GM18511 (cell line): ENCODE data around the gene RUFY3.
A peak's percentile ranks its signal among the peaks of the same experiment; 100 is the strongest.
"Not testable (repeated sequence)": the region's sequence is repeated elsewhere in the genome, so short reads cannot be mapped to it uniquely, and the experiment has no call there.

ENCODE experiments used
- ATAC-seq: cut with Tn5 transposase; IDR thresholded peaks from one replicate; pipeline ENCODE4 v1.9.1; 2021; ENCODE audit warnings: mild to moderate bottlenecking, moderate library complexity; ENCODE audit not compliant: unreplicated experiment

The RUFY3 gene

GRCh38 chr4:70769396-70769795 lies 47.6 kb downstream of the RUFY3 start:
- not testable (repeated sequence) for ATAC-seq

DNA sequence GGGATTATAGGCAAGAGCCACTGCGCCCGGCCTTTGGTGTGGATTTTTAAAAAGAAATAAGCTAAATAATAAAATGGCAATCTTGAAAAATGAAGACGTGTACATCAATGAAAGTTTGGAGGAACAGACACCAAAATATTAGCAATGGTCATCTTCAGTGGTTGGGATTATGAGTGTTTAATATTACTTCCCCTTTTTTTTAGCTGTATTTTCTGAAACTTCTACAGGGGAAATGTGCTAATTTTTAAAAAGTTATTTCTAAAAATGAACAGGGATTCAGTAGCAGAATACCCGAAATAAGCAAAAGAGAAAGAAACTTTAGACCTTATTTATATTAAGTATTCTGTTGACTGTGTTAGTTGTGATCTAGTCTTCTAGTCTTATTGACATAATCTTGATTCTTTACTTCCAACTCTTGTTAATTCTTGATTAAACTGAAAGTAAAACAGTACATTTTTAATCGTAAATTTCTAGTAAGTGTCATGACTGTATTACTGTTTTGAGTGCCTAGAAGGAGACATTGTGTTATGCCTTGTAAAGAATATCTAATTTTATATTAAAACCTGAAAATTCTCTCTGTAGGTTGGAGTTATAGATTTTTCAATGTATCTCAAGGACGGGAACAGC lies 51.3 kb downstream of the RUFY3 start:
- peak; percentile 84 for ATAC-seq

GRCh38 chr4:70778888-70779422 lies 57.2 kb downstream of the RUFY3 start:
- ATAC-seq = no peak

DNA sequence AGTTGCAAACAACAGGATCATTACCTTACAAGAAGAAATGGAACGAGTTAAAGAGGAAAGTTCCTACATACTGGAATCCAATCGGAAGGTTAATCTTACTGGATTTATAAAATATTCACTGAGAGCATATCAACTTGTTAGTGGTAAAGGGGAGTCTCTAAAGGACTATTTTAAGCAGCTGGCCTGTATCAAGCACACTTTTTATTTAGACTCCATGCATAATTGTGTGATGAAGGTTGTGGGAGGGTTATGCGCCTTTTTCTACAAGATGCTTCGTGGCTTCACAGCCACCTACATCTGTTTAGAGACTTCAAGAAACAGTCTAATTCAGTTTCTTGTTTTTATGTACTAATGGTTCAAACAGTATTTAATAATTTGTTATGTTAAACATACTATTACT lies 61.3 kb downstream of the RUFY3 start:
- ATAC-seq = no peak

GRCh38 chr4:70787496-70787895 lies 65.7 kb downstream of the RUFY3 start:
- no peak for ATAC-seq

DNA sequence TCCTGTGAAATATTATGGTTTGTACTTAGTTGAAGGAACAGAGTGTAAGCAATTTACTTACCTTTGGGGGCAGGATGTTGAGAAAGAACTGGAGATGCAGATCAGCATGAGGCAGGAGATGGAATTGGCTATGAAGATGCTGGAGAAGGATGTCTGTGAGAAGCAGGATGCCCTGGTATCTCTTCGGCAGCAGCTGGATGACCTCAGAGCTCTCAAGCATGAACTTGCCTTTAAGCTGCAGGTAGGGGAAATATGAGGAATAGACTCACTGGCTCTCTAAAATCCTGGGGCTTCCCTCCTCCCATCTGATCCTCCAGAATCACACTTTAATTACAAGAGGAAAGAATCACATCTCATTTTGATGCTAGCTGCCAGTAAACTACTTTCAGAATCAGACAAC lies 67.0 kb downstream of the RUFY3 start:
- no peak for ATAC-seq

DNA sequence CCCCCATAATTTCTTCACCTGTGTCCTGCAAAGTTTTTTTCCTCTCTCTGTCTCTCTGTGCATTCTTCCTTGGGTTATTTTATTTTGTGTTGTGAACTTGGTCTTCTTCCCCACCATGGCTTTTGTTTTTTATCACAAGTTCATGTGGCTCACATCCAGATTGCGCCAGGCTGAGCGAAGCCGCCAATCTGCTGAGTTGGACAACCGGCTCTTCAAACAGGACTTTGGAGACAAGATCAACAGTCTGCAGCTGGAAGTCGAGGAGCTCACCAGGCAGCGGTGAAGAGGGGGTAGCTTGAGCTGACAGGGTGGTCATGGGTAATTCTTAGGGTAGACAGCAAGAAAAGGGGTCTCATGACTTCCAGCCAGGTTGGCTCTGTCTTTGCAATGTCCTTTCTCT lies 71.9 kb downstream of the RUFY3 start:
- no peak for ATAC-seq

GRCh38 chr4:70801265-70801809 lies 79.6 kb downstream of the RUFY3 start:
- ATAC-seq = peak; percentile 57

DNA sequence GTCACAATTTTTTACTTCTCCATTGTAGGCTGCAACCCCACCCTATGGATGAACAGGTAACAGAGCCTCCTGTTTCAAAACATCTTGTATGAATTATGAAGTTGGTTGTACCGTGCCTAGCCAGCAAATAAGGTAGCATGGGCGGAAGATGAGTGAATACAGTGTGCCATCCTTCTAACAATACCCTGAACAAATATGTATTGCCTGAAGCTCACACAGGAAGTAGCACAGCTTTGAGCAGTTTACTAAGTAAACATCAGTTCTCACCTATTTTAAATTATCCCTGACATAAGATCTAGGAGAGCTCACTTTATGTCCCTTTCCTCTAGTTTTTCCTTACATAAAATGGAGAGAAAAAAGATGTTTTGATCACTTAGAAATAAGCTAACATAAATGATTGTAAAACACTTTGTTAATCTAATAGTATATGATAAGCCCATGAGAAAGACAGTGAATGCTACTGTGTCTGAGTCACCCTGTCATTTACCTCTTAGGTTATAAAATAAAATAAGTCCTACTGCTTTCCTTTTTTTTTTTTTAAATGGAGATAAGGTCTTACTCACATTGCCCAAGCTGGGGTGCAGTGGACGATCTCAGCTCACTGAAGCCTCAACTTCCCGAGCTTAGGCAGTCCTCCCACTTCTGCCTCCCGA lies 81.3 kb downstream of the RUFY3 start:
- no peak for ATAC-seq

DNA sequence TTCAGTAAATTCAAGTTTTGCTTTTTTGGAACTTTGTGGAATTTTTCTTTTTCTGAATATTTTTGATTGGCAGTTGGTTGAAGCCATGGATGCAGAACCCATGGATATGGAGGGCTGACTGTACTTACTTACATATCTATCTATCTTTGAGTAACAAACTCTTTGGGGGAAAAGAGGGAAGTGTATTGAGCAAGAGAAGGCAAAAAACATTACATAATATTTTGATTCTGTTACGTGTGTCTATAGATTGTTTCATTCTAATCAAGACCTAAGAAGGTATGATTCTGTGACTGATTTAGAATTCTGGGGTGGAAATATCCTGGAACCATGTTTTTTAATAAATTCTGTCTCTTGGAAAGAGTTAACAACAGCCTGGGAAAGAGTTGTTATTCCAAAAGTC lies 86.4 kb downstream of the RUFY3 start:
- ATAC-seq = no peak

GRCh38 chr4:70815370-70815769 lies 93.6 kb downstream of the RUFY3 start:
- ATAC-seq = no peak

DNA sequence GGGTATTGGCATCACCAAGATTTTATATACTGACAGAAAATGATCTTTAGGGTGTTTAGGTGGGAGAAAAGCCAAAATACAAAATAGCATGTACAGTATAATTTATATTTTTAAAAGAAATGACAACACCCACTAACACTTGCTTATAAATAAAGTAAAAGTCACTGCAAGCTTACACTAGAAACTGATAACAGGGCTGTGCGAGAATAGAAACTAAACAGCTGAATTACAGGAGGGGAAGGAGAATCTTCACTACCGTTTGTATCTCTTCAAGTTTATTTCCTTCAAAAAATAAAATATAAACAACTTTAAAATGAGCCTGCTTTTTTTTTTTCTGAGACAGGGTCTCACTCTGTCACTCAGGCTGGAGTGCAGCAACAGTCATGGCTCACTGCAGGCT lies 95.1 kb downstream of the RUFY3 start:
- ATAC-seq = no peak

DNA sequence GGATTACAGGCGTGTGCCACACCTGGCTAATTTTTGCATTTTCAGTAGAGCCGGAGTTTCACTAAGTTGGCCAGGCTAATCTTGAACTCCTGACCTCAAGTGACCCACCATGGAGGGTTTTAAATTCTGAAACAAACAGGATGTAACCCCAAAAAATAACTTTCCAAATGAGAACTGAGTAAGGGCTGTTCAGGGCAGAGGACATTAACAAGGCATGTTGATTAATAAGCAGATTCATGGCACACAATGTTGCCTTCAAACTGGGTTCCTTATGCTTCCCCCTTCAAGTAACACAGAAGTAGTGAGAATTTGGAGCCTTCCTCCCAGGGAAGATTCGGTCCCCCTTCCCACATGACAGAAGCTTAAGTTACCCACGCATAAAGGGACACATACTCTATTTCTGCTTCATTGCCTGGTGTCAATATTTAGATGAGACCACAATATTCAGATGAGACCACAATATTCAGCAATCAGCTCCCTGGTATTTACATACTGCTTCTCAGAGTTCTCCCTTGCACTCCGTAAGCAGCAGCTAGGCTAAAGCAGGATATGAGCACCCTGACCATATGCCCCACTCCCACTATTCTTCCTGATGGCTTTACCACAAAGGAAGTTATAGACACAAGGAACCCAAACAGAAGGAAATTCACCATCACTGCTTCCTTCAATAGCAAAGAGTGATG lies 96.5 kb downstream of the RUFY3 start:
- ATAC-seq = peak; percentile 75

- no peak for ATAC-seq
Observed at GRCh38 chr4:70818921-70819320, 97.2 kb downstream of the RUFY3 start.

GRCh38 chr4:70829015-70829414 lies 107.3 kb downstream of the RUFY3 start:
- ATAC-seq = no peak

- no peak for ATAC-seq
Observed at GRCh38 chr4:70829492-70829891, 107.7 kb downstream of the RUFY3 start.

DNA sequence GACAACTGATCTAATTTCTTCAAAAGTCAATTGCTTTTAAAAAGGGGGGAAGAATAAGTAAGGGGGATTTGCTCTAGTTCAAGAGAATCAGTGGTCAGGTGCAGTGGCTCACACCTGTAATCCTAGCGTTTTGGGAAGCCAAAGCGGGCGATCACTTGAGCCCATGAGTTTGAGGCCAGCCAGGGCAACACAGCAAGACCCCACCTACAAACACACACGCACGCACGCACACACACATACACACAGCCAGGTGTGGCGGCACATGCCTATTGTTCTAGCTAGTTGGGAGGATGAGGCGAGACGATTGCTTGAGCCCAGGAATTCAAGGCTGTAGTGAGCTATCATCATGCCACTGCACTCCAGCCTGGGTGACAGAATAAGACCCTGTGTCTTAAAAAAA lies 108.3 kb downstream of the RUFY3 start:
- ATAC-seq = no peak

DNA sequence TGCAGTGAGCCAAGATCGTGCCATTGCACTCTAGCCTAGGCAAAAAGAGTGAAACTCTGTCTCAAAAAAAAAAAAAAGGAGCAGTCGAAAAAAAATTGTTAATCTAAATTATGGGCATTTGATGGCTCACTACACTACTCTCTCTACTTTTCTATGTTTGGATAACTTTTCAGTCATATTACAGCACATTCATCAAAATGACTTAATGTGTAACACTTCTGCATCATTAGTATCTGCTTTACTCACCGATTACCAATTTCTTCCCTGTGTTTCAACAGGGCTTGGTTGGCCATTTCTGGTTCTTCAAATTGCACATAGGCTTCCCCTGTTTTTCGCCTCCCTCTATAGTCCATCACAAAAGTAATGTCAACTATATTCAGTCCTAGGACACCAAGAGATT lies 109.5 kb downstream of the RUFY3 start:
- ATAC-seq = no peak

GRCh38 chr4:70833675-70834074 lies 111.9 kb downstream of the RUFY3 start:
- ATAC-seq = no peak

DNA sequence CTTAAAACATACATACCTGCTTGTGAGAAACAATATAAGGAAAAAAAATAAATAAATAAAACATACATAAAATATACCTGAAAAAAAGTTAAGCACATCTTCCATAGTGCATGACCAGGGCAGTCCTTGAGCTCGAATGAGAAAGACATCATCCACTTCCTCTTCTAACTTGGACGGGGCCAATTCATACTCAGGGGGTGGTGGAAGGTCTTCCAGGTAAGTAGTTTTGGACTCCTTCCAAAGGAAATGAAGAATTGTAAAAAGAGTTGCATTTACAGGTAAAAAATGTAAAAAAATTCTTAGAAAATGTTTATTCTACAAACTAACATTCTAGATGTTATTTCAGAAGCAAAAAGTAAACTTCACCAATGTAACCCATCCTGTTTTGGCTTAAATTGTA lies 114.3 kb downstream of the RUFY3 start:
- no peak for ATAC-seq

DNA sequence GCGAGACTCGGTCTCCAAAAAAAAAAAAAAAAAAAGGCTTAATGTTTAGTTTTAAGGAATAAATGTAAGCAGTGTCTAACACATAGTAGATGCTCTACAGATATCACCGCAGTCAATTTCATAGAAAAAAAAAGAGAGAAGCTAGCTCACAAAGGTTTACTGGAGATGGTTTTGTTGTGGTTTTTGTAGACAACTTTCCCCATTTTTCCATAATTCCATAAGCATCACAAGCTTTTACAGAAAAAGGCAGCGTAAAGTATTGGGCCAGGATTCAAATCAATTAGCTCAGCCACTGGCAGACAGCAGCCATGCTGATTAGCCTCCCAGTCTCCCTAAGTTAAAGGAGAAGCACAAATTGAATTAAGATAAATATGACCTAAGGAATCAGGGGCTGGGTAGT lies 116.4 kb downstream of the RUFY3 start:
- ATAC-seq = no peak
